ENCODE measurements around the gene PTGDR2.

Gene PTGDR2

GRCh38 chr11:60803273-60803936 lies 52.3 kb downstream of the PTGDR2 start:
- no peak for DNase-seq

DNA sequence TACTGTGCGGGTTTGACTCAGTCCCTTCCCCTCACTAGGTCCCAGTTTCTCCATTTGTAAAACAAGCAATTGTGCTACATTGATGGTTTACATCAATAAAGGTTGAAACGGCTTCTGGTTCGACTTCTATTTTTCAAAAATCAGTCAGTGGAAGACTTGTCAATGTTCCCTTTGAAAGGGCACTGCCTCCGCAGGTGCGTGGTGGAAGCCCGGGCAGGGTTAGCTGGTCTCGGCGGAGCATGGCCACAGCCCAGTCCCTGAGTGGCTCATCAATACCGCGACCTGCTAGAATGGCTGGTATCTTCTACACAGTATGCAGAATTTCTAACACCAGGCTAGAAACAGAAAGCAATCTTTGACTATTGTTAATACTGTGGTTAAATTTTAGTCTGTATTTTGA lies 54.6 kb downstream of the PTGDR2 start:
- no peak for DNase-seq

All from activated effector memory CD4-positive, alpha-beta T cell treated with Interleukin-2 at 50 U/mL for 16 hours (primary cell).